Esophagus squamous epithelium (tissue), 4 donors: ENCODE data around the gene CUL7.

Experiments used
- POLR2A ChIP-seq, 4 donors: fragments of 450-650 bp; IDR thresholded peaks; one replicate each; pipeline ENCODE4 v1.6.1; 2017; ENCODE audit warnings: antibody characterized with exemption in 4 of 4, mild to moderate bottlenecking in 4 of 4, moderate library complexity in 3 of 4
- TF ChIP-seq, protein P1 (sequence below), 6 experiments: fragments of 450-650 bp in 4 of 6; fragments of 200-600 bp in 2 of 6; sonication (generic) in 2 of 6; IDR thresholded peaks; one replicate each; pipeline ENCODE4 v1.5.1; 2016 to 2019; ENCODE audit warnings: antibody characterized with exemption in 6 of 6, mild to moderate bottlenecking in 4 of 6, moderate library complexity in 4 of 6

DNA sequence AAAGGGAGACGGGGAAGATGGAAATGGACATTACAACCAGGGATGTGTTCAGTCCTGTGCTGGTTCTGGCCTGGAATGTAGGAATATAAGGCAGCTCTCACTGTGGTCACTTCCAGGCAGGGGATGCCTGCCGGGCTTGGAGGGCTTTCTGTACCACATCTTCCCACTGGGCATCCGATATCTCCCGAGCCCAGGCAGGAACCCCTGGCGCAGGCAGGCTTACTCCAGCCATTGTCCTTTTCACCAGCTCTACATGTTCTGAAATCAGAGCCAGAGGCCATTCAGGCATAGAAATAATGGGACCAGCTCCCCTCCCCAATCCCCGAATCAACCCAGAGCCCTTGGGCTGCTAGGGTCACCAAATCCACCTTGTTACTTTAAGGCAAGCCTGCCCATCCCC is 41.3 kb downstream of the CUL7 start:
- TF ChIP-seq, protein P1, sequence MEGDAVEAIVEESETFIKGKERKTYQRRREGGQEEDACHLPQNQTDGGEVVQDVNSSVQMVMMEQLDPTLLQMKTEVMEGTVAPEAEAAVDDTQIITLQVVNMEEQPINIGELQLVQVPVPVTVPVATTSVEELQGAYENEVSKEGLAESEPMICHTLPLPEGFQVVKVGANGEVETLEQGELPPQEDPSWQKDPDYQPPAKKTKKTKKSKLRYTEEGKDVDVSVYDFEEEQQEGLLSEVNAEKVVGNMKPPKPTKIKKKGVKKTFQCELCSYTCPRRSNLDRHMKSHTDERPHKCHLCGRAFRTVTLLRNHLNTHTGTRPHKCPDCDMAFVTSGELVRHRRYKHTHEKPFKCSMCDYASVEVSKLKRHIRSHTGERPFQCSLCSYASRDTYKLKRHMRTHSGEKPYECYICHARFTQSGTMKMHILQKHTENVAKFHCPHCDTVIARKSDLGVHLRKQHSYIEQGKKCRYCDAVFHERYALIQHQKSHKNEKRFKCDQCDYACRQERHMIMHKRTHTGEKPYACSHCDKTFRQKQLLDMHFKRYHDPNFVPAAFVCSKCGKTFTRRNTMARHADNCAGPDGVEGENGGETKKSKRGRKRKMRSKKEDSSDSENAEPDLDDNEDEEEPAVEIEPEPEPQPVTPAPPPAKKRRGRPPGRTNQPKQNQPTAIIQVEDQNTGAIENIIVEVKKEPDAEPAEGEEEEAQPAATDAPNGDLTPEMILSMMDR (IDR thresholded peaks at IDR 0.05): no peak
- TF ChIP-seq POLR2A (IDR thresholded peaks at IDR 0.05): no peak
